ENCODE measurements around the gene CGN. TPM values are rescaled to one million over a fixed set of nuclear protein-coding genes. Genes with fewer than 3 reads are reported as not detected.

CGN gene
- total and polyA plus RNA-seq, 2 of the 13 experiments (the other 11 are each of a cell fraction or from before 2014, with no cell fraction given), result 0.75 to 0.81 TPM

GRCh38 chr1:151565502-151566189 lies 54.5 kb downstream of the CGN start (continued):
- TF ChIP-seq SOX6 (IDR thresholded peaks at IDR 0.05) (no peak), SOX6 (CRISPR knock-in tag; IDR thresholded peaks at IDR 0.05) (peak; percentile 58), ZNF143 (CRISPR knock-in tag; IDR thresholded peaks at IDR 0.05) (no peak), BRF2 (CRISPR knock-in tag; IDR thresholded peaks at IDR 0.05) (no peak), ZNF180 (CRISPR knock-in tag; IDR thresholded peaks at IDR 0.05; ENCODE audit: borderline replicate concordance, low read depth) (no peak), U2AF2 (IDR thresholded peaks at IDR 0.05; ENCODE audit: low read depth, low read length) (no peak), ZSCAN12 (CRISPR knock-in tag; IDR thresholded peaks at IDR 0.05) (no peak), CENPX (CRISPR knock-in tag; IDR thresholded peaks at IDR 0.05) (no peak), IKZF4 (CRISPR knock-in tag; IDR thresholded peaks at IDR 0.05; ENCODE audit: borderline replicate concordance, low read depth, not compliant biosample characterization) (no peak), MEF2D (CRISPR knock-in tag; IDR thresholded peaks at IDR 0.05) (no peak), RELA (CRISPR knock-in tag; IDR thresholded peaks at IDR 0.05) (no peak), ISL2 (CRISPR knock-in tag; IDR thresholded peaks at IDR 0.05) (no peak), ZFX (CRISPR knock-in tag; IDR thresholded peaks at IDR 0.05; ENCODE audit: low read depth) (no peak), PAXIP1 (CRISPR knock-in tag; conservative IDR thresholded peaks at IDR 0.05) (peak; percentile 58), ZNF564 (CRISPR knock-in tag; IDR thresholded peaks at IDR 0.05) (no peak)
- TF ChIP-seq, protein P1, sequence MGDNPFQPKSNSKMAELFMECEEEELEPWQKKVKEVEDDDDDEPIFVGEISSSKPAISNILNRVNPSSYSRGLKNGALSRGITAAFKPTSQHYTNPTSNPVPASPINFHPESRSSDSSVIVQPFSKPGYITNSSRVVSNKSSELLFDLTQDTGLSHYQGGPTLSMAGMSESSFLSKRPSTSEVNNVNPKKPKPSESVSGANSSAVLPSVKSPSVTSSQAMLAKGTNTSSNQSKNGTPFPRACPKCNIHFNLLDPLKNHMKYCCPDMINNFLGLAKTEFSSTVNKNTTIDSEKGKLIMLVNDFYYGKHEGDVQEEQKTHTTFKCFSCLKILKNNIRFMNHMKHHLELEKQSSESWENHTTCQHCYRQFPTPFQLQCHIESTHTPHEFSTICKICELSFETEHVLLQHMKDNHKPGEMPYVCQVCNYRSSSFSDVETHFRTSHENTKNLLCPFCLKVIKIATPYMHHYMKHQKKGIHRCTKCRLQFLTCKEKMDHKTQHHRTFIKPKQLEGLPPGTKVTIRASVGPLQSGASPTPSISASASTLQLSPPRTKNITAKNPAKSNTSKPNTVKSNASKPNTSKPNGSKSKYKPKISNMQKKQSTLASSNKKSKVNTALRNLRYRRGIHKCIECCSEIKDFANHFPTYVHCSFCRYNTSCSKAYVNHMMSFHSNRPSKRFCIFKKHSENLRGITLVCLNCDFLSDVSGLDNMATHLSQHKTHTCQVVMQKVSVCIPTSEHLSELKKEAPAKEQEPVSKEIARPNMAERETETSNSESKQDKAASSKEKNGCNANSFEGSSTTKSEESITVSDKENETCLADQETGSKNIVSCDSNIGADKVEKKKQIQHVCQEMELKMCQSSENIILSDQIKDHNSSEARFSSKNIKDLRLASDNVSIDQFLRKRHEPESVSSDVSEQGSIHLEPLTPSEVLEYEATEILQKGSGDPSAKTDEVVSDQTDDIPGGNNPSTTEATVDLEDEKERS (CRISPR knock-in tag; IDR thresholded peaks at IDR 0.05), result no peak
- TF ChIP-seq, protein P2, sequence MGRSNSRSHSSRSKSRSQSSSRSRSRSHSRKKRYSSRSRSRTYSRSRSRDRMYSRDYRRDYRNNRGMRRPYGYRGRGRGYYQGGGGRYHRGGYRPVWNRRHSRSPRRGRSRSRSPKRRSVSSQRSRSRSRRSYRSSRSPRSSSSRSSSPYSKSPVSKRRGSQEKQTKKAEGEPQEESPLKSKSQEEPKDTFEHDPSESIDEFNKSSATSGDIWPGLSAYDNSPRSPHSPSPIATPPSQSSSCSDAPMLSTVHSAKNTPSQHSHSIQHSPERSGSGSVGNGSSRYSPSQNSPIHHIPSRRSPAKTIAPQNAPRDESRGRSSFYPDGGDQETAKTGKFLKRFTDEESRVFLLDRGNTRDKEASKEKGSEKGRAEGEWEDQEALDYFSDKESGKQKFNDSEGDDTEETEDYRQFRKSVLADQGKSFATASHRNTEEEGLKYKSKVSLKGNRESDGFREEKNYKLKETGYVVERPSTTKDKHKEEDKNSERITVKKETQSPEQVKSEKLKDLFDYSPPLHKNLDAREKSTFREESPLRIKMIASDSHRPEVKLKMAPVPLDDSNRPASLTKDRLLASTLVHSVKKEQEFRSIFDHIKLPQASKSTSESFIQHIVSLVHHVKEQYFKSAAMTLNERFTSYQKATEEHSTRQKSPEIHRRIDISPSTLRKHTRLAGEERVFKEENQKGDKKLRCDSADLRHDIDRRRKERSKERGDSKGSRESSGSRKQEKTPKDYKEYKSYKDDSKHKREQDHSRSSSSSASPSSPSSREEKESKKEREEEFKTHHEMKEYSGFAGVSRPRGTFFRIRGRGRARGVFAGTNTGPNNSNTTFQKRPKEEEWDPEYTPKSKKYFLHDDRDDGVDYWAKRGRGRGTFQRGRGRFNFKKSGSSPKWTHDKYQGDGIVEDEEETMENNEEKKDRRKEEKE (IDR thresholded peaks at IDR 0.05), result no peak
